HG03378 (cell line): ENCODE data around the gene PCDHA1.
"Not testable (repeated sequence)": the region's sequence is repeated elsewhere in the genome, so short reads cannot be mapped to it uniquely, and the experiment has no call there.

ENCODE experiments used
- ATAC-seq: cut with Tn5 transposase; IDR thresholded peaks from one replicate; pipeline ENCODE4 v1.9.1; 2021; ENCODE audit warnings: mild to moderate bottlenecking, moderate library complexity; ENCODE audit not compliant: unreplicated experiment

The PCDHA1 gene

DNA sequence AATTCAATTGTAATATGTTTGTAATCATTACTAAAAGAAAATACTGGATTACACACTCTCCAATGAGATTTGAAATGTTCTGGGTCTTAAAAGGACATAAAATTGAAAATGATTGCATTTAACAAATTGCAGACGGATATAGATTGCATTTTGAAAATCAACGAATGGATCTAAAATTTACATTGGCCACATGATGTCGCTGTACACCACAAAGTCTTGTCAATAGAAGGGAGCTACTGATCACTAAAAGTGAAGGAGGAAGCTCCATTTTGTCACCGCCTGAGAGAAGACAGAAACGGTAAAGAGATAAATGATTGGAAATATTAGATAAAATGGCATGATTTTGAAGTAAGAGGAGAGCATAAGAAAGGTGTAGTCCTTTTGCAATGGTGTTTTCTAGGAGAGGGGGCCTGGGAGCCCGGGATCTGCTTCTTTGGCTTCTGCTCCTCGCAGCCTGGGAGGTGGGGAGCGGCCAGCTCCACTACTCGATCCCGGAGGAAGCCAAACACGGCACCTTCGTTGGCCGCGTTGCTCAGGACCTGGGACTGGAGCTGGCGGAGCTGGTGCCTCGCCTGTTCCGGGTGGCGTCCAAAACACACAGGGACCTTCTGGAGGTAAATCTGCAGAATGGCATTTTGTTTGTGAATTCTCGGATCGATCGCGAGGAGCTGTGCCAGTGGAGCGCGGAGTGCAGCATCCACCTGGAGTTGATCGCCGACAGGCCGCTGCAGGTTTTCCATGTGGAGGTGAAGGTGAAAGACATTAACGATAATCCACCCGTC is at the start of gene PCDHA1:
TSS of gene PCDHA1 (plus strand) at position 236 of the 782 bp plus-strand sequence.
- no peak for ATAC-seq

DNA sequence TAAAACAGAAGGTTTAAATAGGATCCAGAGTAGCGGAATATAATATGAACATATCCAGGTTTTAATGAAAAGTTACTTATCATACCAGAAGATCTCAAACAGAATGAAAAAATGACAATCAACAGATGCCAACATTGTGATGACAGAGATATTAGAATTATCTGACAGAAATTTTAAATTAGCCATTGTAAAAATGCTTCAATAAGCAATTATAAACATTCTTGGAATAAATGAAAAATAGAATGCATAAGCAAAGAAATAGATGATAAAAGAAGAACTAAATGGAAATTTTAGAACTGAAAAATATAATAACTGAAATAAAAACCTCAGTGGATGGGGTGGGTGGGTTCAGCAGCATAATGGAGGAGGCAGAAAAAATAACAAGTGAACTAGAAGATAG is 48.5 kb upstream of the PCDHA1 start:
- ATAC-seq = no peak

- ATAC-seq = no peak
These were observed 44.0 kb upstream of the PCDHA1 start for GRCh38 chr5:140741967-140742366.

DNA sequence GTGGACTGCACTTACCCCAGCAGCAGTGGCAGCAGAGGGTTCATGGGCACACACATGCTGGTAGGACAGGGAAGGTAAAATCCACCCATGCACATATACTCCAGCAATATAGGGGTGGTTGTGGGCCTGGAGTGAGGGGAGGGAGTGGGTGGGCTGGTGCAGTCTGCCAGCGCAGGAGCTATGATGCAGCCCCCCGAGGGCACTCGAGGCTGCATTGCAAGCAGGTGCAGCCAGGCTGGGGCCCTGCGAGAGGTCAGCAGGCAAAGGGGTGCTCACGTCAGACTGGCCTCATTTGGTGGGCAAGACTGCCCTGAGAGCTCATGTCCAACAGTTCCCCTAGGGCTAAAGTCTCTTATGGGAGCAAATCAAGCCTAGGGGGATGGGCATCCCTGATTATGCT is 32.4 kb upstream of the PCDHA1 start:
- ATAC-seq = no peak

DNA sequence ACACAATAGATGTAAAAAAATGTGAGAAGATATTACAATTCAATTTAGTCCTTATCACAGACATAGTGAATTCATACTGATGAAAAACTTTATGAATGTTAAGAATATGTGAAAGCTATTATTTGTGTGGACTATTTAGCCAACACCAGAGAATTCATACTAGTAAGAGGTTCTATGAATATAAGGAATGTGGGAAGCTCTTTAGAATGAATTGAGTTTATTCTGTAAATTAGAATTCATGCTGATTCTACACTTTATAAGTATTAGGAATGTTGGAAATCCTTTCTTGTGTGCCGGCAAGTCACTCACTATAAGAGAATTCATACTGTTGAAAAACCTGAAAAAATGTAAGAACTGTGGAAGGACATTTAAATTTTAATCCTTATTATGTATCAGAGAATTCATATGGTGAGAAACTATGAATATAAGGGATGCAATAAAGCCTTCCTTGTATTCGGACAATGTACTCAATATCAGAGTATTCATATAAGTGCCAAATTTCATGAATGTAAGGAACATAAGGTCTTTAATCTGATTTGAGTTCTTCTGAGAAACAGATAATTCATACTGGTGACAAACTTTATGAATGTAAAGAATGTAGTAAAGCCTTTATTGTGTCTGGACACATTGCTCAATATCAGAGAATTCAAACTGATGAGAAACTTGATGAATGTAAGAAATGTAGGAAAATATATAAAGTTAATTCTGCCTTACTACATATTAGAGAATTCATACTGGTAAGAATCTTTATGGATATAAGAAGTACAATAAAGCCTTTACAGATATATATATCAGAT is 21.6 kb upstream of the PCDHA1 start:
- ATAC-seq = no peak

- no peak for ATAC-seq
These were observed 18.5 kb upstream of the PCDHA1 start for GRCh38 chr5:140767444-140767843.

GRCh38 chr5:140780512-140780911 is 5.4 kb upstream of the PCDHA1 start:
- no peak for ATAC-seq

GRCh38 chr5:140787422-140787821 is 1.5 kb downstream of the PCDHA1 start:
- ATAC-seq = not testable (repeated sequence)

GRCh38 chr5:140787849-140788504 is 2.0 kb downstream of the PCDHA1 start:
- not testable (repeated sequence) for ATAC-seq

GRCh38 chr5:140791089-140791488 is 5.1 kb downstream of the PCDHA1 start:
- no peak for ATAC-seq

DNA sequence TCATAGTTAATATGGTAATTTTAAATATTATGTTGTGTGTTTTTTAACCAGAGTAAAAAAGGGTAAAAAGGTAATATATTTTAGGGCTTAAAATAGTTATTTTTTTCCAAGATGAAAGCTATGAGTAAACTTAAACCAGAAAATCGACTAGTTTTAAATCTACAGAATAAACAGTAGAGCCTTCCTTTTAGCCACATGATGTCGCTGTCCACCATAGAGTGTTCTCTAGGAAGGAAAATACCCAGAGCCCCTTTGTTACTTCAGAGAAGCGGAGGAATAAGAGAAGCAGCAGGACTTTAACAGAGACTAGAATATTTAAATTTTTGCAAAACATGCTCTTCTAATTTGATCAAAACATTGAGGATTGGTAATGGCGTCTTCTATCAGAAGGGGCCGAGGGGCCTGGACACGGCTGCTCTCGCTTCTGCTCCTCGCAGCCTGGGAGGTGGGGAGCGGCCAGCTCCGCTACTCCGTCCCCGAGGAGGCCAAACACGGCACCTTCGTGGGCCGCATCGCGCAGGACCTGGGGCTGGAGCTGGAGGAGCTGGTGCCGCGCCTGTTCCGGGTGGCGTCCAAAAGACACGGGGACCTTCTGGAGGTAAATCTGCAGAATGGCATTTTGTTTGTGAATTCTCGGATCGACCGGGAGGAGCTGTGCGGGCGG is 8.8 kb downstream of the PCDHA1 start, which contains the start of gene PCDHA2:
TSS of gene PCDHA2 (plus strand) at position 258 of the 664 bp plus-strand sequence.
- ATAC-seq = no peak

DNA sequence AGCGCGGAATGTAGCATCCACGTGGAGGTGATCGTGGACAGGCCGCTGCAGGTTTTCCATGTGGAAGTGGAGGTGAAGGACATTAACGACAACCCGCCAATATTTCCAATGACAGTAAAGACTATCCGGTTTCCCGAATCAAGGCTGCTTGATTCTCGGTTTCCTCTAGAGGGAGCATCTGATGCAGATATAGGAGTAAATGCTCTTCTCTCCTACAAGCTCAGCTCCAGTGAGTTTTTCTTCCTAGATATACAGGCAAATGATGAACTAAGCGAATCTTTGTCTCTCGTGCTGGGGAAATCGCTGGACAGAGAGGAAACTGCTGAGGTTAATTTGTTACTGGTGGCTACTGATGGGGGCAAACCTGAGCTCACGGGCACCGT is 9.3 kb downstream of the PCDHA1 start:
- ATAC-seq = no peak

DNA sequence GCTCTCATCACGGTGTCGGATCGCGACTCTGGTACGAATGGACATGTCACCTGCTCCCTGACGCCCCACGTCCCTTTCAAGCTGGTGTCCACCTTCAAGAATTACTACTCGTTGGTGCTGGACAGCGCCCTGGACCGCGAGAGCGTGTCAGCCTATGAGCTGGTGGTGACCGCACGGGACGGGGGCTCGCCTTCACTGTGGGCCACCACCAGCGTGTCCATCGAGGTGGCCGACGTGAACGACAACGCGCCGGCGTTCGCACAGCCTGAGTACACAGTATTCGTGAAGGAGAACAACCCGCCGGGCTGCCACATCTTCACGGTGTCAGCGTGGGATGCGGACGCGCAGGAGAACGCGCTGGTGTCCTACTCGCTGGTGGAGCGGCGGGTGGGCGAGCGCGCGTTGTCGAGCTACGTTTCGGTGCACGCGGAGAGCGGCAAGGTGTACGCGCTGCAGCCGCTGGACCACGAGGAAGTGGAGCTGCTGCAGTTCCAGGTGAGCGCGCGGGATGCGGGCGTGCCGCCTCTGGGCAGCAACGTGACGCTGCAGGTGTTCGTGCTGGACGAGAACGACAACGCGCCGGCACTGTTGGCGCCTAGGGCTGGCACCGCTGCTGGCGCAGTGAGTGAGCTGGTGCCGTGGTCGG is 10.3 kb downstream of the PCDHA1 start:
- ATAC-seq = not testable (repeated sequence)

GRCh38 chr5:140796718-140797095 is 10.8 kb downstream of the PCDHA1 start:
- no peak for ATAC-seq

GRCh38 chr5:140800816-140801493 is 15.0 kb downstream of the PCDHA1 start, which contains the start of gene PCDHA3:
Gene PCDHA3 (plus strand): TSS chr5:140801057.
- no peak for ATAC-seq

GRCh38 chr5:140801494-140801841 is 15.5 kb downstream of the PCDHA1 start:
- no peak for ATAC-seq

DNA sequence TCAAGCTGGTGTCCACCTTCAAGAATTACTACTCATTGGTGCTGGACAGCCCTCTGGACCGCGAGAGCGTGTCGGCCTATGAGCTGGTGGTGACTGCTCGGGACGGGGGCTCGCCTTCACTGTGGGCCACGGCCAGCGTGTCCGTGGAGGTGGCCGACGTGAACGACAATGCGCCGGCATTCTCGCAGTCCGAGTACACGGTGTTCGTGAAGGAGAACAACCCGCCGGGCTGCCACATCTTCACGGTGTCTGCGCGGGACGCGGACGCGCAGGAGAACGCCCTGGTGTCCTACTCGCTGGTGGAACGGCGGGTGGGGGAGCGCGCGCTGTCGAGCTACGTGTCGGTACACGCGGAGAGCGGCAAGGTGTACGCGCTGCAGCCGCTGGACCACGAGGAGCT is 16.4 kb downstream of the PCDHA1 start:
- not testable (repeated sequence) for ATAC-seq

GRCh38 chr5:140802781-140803271 is 16.9 kb downstream of the PCDHA1 start:
- ATAC-seq = no peak

GRCh38 chr5:140806834-140807775 is 21.2 kb downstream of the PCDHA1 start, which contains the start of gene PCDHA4:
Gene PCDHA4 (plus strand): TSS chr5:140807068.
- no peak for ATAC-seq
